ENCODE measurements around the gene HAUS2. TPM values are rescaled to one million over a fixed set of nuclear protein-coding genes. Genes with fewer than 3 reads are reported as not detected.

Gene HAUS2
- total RNA-seq, 2 donors from 2014 or later, result 21.5 to 23.0 TPM

GRCh38 chr15:42528970-42529369 lies 19.7 kb upstream of the HAUS2 start:
- H3K9me3 ChIP-seq, result no peaks in the 10 kb centered on the region
- no peaks in the 10 kb centered on the region for H3K27me3 ChIP-seq
- peaks cover 17% of the 10 kb centered on the region for H3K36me3 ChIP-seq
- no peaks in the 10 kb centered on the region for H3K4me1 ChIP-seq
- no peak for TF ChIP-seq CTCF (IDR thresholded peaks at IDR 0.05)
- no peak overlapping the region for H3K4me3 ChIP-seq
- no peak for DNase-seq (ENCODE audit: low spot score)
- no peak overlapping the region for H3K27ac ChIP-seq

GRCh38 chr15:42533246-42533645 lies 15.4 kb upstream of the HAUS2 start:
- DNase-seq (ENCODE audit: low spot score), result no peak
- Histone ChIP-seq H3K9me3 (no peaks in the 10 kb centered on the region), H3K27ac (no peak overlapping the region), H3K27me3 (no peaks in the 10 kb centered on the region), H3K36me3 (peaks cover 17% of the 10 kb centered on the region), H3K4me3 (no peak overlapping the region), H3K4me1 (no peaks in the 10 kb centered on the region)
- no peak for TF ChIP-seq CTCF (IDR thresholded peaks at IDR 0.05)

GRCh38 chr15:42544853-42545629 lies 3.6 kb upstream of the HAUS2 start:
- Histone ChIP-seq H3K4me3 (no peak overlapping the region), H3K36me3 (peaks cover 21% of the 10 kb centered on the region), H3K9me3 (no peaks in the 10 kb centered on the region), H3K27me3 (no peaks in the 10 kb centered on the region), H3K4me1 (peaks cover 0 to 23% of the 10 kb centered on the region in 2 donors), H3K27ac (no peak overlapping the region)
- no peak for TF ChIP-seq CTCF (IDR thresholded peaks at IDR 0.05)
- DNase-seq (ENCODE audit: low spot score), result no peak

- H3K4me1 ChIP-seq, result peaks cover 0 to 24% of the 10 kb centered on the region in 2 donors
- TF ChIP-seq CTCF (IDR thresholded peaks at IDR 0.05), result no peak
- peak overlapping the region; percentile 82 to 83 for H3K4me3 ChIP-seq
- no peaks in the 10 kb centered on the region for H3K9me3 ChIP-seq
- peak overlapping the region; percentile 87 to 89 for H3K27ac ChIP-seq
- peaks cover 21% of the 10 kb centered on the region for H3K36me3 ChIP-seq
- H3K27me3 ChIP-seq, result no peaks in the 10 kb centered on the region
- no peak for DNase-seq (ENCODE audit: low spot score)
Measured at GRCh38 chr15:42547918-42548248, 755 bp upstream of the HAUS2 start.

- peak overlapping the region; percentile 82 to 83 for H3K4me3 ChIP-seq
- peaks cover 0 to 24% of the 10 kb centered on the region in 2 donors for H3K4me1 ChIP-seq
- no peaks in the 10 kb centered on the region for H3K9me3 ChIP-seq
- H3K27me3 ChIP-seq, result no peaks in the 10 kb centered on the region
- H3K36me3 ChIP-seq, result peaks cover 10% of the 10 kb centered on the region
- TF ChIP-seq CTCF (IDR thresholded peaks at IDR 0.05), result no peak
- DNase-seq (ENCODE audit: low spot score), result no peak
- peak overlapping the region; percentile 87 to 89 for H3K27ac ChIP-seq
Measured at GRCh38 chr15:42549032-42549491, 424 bp downstream of the HAUS2 start.

Data from right atrium auricular region (tissue), 2 donors.